HG02678 (cell line): ENCODE results near the gene ELF5.

Source experiments
- ATAC-seq: cut with Tn5 transposase; IDR thresholded peaks from one replicate; pipeline ENCODE4 v1.9.1; 2021; ENCODE audit warnings: mild to moderate bottlenecking, moderate library complexity; ENCODE audit not compliant: unreplicated experiment

The ELF5 gene

GRCh38 chr11:34513682-34514449, at the start of gene ELF5:
ELF5 (minus strand) TSS chr11:34513794; CDS start chr11:34505749, 8,045 bp downstream.
- ATAC-seq, result no peak

GRCh38 chr11:34562976-34563375, 49.4 kb upstream of the ELF5 start:
- ATAC-seq, result no peak

DNA sequence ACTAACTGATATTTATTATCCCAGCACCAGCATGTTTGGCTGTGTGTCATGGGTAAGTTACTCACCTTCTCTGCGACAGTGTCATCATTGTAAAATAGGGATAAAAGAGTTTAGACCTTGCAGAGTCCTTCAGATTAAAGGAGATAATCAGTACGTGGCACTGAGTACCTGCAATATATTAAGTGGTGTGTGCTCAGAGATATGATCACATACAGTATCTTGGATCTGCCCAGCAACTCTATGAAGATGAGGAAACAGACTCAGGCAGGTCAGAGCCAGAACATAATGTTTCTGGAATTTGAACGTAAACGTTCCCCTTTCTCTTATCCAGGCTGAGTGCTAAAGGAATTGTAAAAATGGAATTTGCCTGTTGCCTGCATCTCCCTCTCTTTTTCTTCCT, 46.9 kb upstream of the ELF5 start:
- ATAC-seq, result no peak

- no peak for ATAC-seq
Measured at GRCh38 chr11:34558673-34559072, 45.1 kb upstream of the ELF5 start.

DNA sequence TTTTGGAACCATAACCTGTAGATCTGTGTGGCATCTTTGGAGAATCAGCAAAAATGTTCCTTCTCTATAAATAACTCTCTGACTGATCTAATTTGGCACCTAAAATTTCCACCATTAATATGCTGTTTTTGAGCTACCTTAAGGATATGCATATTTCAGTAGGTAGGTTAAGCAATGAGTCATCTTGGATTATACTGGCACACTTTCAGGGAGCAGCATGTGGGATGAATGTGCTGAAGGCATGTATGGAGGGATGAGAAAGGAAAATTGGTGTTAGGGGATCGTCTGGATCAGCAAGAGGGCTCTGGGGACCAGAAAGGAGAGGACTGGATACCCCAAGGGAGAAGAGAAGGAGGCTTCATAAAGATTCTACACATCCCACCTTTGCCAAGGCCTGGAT, 44.6 kb upstream of the ELF5 start:
- ATAC-seq, result no peak

GRCh38 chr11:34552270-34552669, 38.7 kb upstream of the ELF5 start:
- ATAC-seq, result no peak

GRCh38 chr11:34549271-34549670, 35.7 kb upstream of the ELF5 start:
- no peak for ATAC-seq

DNA sequence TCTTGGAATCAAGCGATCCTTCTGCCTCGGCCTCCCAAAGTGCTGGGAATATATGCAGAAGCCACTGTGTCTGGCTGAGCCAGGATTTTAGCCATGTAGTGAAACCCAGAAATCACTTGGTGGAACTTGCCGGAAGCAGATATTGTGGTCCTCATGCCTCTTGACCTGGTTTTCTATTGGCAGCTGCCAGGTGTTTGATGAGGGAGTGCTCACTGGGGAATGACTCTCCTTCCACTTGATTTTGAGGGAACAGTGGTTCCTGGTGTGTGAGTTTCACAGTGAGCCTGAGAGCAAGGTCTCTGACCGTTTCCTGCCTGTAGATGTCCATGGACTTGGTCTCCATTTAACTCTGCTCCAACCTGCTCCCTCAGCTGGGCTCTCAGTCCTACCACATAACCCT, 34.7 kb upstream of the ELF5 start:
- no peak for ATAC-seq

- no peak for ATAC-seq
Measured at GRCh38 chr11:34546511-34547209, 33.1 kb upstream of the ELF5 start.

GRCh38 chr11:34542089-34542488, 28.5 kb upstream of the ELF5 start:
- no peak for ATAC-seq

DNA sequence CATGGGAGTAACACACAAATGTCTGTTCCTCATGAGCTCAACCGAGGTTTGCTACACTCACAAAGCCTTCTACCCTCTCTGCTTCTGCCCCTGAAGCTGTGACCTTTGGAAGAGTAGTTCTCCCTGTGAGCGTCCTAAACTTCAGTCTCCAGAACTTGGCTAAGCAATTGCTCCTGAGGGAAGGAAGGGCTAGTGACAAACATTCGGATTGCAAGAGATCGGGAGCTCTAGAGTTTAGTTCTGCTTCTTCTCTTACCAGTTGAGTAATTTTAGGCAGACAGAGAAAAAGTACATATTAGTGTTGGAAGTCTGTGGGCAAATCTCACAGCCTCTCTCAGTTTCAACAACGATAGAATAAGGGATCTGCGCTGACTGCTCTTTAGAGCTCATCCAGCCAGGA, 27.3 kb upstream of the ELF5 start:
- no peak for ATAC-seq

DNA sequence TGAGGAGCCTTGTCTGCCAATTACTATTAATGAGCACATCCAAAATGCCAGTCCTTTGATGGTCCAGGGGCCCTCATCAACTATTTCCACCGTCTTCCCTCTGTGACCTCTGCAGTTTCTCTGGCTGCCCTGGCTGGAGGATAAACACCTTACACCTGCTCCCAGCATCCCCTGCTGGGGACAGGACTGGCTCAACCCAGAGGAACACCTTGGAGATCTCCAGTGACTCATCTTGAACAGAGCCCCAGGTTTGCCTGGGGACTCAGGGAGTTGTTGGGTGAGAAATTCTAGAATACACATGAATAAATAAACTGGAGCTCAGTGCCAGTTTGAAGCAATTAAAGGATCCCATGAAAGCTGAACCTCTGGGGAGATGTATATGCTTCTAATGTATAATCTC, 24.0 kb upstream of the ELF5 start:
- no peak for ATAC-seq

- ATAC-seq, result no peak
Measured at GRCh38 chr11:34536056-34536455, 22.5 kb upstream of the ELF5 start.

- no peak for ATAC-seq
Measured at GRCh38 chr11:34534826-34535225, 21.2 kb upstream of the ELF5 start.

DNA sequence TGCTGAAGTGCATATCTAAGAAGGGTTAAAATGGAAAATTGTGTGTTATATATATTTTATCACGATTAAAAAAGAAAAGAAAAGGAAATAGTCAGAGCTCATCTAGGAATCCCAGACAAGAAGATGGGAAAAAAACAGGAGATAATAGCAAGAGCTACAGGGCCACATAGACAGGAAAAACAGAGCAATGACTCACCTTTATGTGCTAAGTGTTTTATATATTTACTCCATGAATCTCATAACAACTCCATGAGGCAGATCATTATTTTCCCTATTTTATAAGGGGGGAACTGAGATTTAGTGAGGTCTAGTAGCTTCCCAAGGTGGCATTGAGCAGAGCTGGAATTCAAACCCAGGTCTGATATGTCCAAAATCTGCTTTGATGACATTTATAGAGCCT, 18.1 kb upstream of the ELF5 start:
- no peak for ATAC-seq

DNA sequence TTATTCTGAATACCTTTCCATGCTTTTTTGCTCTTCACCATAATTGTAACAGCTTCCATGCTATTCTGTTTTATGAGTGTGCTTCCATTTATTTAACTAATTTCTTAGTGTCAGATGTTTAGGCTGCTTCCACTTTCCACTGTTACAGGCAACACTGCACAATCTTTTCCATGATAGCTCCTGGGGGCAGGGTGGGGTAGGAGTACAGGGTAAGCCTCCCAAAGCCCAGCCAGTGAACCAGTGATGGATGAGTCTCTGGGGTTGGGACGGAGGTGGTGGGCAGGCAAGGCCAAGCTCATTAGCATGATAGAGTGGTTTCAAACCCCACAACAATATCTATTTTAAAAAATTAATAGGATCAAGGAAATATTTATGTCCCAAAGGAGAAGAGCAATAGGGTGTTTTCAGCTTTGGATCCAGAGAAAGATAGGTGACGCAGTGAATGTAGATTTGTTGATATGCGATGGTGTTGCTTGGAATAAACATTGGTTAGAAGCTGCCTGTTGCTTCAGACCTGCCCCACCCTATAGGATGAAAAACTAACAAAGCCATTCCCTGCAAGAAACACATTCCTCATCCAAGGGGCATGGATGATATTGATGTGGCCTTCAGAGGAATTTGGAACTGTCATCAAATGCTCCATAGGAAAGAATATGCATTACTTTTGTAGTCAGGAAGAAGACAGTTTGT, 17.1 kb upstream of the ELF5 start:
- ATAC-seq, result no peak

GRCh38 chr11:34529643-34530042, 16.0 kb upstream of the ELF5 start:
- ATAC-seq, result no peak

- ATAC-seq, result no peak
Measured at GRCh38 chr11:34528072-34528471, 14.5 kb upstream of the ELF5 start.

- no peak for ATAC-seq
Measured at GRCh38 chr11:34525888-34526657, 12.5 kb upstream of the ELF5 start.

- no peak for ATAC-seq
Measured at GRCh38 chr11:34525098-34525497, 11.5 kb upstream of the ELF5 start.

DNA sequence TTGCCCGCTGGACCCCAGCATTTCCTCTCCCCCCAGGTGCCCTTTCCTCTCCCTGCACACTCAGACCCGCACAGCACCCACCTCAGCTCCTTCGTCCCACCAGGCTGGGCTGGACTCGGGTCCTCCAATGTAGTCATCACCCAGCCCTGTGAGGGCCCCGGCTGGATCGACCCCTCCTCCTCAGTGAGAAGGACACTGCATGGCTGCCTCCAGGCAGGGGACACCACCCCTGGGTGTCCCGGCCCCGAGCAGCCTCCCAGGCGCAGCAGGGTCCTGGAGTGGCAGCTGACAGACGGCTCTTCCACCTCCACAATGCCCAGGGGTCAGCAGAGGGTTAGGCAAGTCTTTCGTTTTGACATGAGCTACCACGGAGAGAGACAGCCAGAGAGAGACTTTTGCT, 11.1 kb upstream of the ELF5 start:
- no peak for ATAC-seq
